Common myeloid progenitor, CD34-positive (primary cell): Measurements from ENCODE around the gene TRMT10A.

Experiments used
- CTCF ChIA-PET: fragments of 350-600 bp; sonication (Branson Sonifier 250); formaldehyde crosslinking; loops from one replicate; lab custom pipeline; 2021; ENCODE audit warnings: antibody characterized with exemption; lab: Charles Lee
- POLR2A ChIA-PET: fragments of 350-600 bp; sonication (Branson Sonifier 250); formaldehyde crosslinking; loops from one replicate; lab custom pipeline; 2021; ENCODE audit warnings: antibody characterized with exemption; lab: Charles Lee
- DNase-seq, 3 donors: peaks; one replicate each; pipeline versions ENCODE4 v3.0.0 to v3.0.0-alpha.2; 2013
- H3K27ac ChIP-seq, 2 experiments: 1 replicate in 1 of 2; 2 replicates in 1 of 2; pipeline ENCODE4 v1.7.0; 2013; ENCODE audit warnings: inconsistent platforms in 2 of 2, low read length in 2 of 2, mild to moderate bottlenecking in 2 of 2, low read depth in 1 of 2, moderate library complexity in 1 of 2; ENCODE audit not compliant: severe bottlenecking in 2 of 2, insufficient read depth in 1 of 2, poor library complexity in 1 of 2
- H3K27me3 ChIP-seq, 5 experiments: replicated peaks in 2 of 5; 1 replicate in 3 of 5; 2 replicates in 2 of 5; pipeline versions ENCODE4 v1.6.1 to v1.7.0; 2013; ENCODE audit warnings: low read length in 4 of 5, mild to moderate bottlenecking in 2 of 5, moderate library complexity in 2 of 5, inconsistent platforms in 1 of 5; ENCODE audit not compliant: insufficient read depth in 5 of 5, control insufficient read depth in 4 of 5
- H3K36me3 ChIP-seq, 4 experiments: 1 replicate in 2 of 4; 2 replicates in 2 of 4; pipeline versions ENCODE4 v1.6.1 to v1.7.0; 2013; ENCODE audit warnings: low read length in 3 of 4, control low read depth in 1 of 4, mild to moderate bottlenecking in 1 of 4; ENCODE audit not compliant: control insufficient read depth in 4 of 4, insufficient read depth in 4 of 4
- H3K4me1 ChIP-seq, 4 experiments: 1 replicate in 3 of 4; 2 replicates in 1 of 4; pipeline versions ENCODE4 v1.6.1 to v1.7.1; 2013; ENCODE audit warnings: low read length in 3 of 4, mild to moderate bottlenecking in 3 of 4, control low read depth in 1 of 4, inconsistent platforms in 1 of 4, moderate library complexity in 1 of 4; ENCODE audit not compliant: control insufficient read depth in 4 of 4, insufficient read depth in 4 of 4; ENCODE audit errors: control extremely low read depth in 1 of 4
- H3K4me3 ChIP-seq, 7 experiments: 1 replicate in 4 of 7; 2 replicates in 3 of 7; pipeline versions ENCODE4 v1.5.1 to v1.7.0; 2013; ENCODE audit warnings: mild to moderate bottlenecking in 7 of 7, low read length in 6 of 7, moderate library complexity in 6 of 7, inconsistent platforms in 2 of 7, low read depth in 2 of 7, control low read depth in 1 of 7; ENCODE audit not compliant: insufficient read depth in 4 of 7, control insufficient read depth in 1 of 7; ENCODE audit errors: extremely low read depth in 1 of 7
- H3K9me3 ChIP-seq, 5 experiments: 1 replicate in 4 of 5; 2 replicates in 1 of 5; pipeline versions ENCODE4 v1.6.1 to v1.7.1; 2013; ENCODE audit warnings: low read length in 4 of 5, mild to moderate bottlenecking in 2 of 5, inconsistent platforms in 1 of 5, low read depth in 1 of 5, moderate library complexity in 1 of 5; ENCODE audit not compliant: control insufficient read depth in 4 of 5, insufficient read depth in 2 of 5; ENCODE audit errors: control extremely low read depth in 1 of 5
- WGBS: methylation state at CpG from one replicate; pipeline ENCODE4 v1.1.5; 2013; ENCODE audit not compliant: insufficient coverage; 5-methylcytosine and 5-hydroxymethylcytosine counted together

The TRMT10A gene

DNA sequence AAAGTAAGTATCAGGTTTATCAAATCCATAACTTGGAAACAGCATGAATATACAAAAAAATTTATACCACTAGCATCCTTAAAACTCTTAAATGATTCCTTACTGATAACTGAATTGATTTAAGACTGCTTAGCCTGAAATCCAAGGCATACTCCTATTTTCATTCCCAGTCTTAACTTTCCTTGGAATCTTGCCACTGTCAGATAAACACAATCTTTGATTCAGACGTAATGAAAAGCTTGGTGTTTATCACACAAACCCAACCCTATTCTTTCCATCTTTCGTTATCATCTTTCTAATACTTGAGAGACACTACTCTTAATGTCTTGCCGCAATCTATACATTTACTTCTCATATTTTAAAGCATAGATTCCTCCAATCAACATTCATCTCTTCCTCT lies 33.9 kb downstream of the TRMT10A start:
- DNase-seq = no peak

DNA sequence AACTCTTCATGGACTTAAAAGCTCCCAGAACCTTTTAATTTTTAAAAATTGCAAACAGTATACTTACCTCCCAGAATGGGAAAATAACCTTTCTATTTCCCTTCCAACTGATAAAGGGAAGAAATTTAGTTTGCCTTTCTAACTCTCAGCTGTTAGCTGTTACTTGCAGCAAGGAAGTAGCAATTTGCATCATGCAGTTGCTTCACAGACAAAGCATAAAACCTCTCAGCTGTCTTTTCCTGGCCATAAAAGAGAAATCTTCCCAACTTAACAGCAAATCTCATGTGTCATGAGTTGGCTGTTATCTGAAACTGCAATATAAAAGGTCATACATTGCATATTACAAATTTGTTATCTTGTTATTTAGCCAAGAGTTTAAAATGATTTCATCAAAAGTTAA lies 34.6 kb downstream of the TRMT10A start:
- no peaks in the 10 kb centered on the region for H3K36me3 ChIP-seq
- POLR2A ChIA-PET = no interaction called here
- no peaks in the 10 kb centered on the region for H3K9me3 ChIP-seq
- H3K27me3 ChIP-seq = peaks cover 0 to 4% (median 0%) of the 10 kb centered on the region in 5 experiments
- CTCF ChIA-PET = interaction anchor here (1.3 kb wide), 1 partner anchor 11 kb away, joined by 3 read pairs; no protein-coding TSS in a partner anchor
- no peaks in the 10 kb centered on the region for H3K4me1 ChIP-seq
- no peak for DNase-seq
- H3K4me3 ChIP-seq = no peak overlapping the region
- H3K27ac ChIP-seq = no peak overlapping the region

More for the DNA sequence above, 33.9 kb downstream of the TRMT10A start:
- no peaks in the 10 kb centered on the region for H3K36me3 ChIP-seq
- no peak overlapping the region for H3K4me3 ChIP-seq
- CTCF ChIA-PET = interaction anchor here (1.3 kb wide), 1 partner anchor 11 kb away, joined by 3 read pairs; no protein-coding TSS in a partner anchor
- peaks cover 0 to 4% (median 0%) of the 10 kb centered on the region in 5 experiments for H3K27me3 ChIP-seq
- WGBS = 89% methylated on average over 3 of the region's 3 CpGs
- POLR2A ChIA-PET = no interaction called here
- H3K4me1 ChIP-seq = no peaks in the 10 kb centered on the region
- H3K9me3 ChIP-seq = no peaks in the 10 kb centered on the region
- H3K27ac ChIP-seq = no peak overlapping the region

- 6% methylated on average over 2 of the region's 6 CpGs for WGBS
- DNase-seq = peak in 2 of 3 donors; percentile 19 to 29
- H3K27ac ChIP-seq = no peak overlapping the region
Observed at GRCh38 chr4:99518601-99519295, 45.1 kb downstream of the TRMT10A start.

GRCh38 chr4:99510721-99511120 lies 53.1 kb downstream of the TRMT10A start, which contains the start of gene C4orf17:
TSS of gene C4orf17 (plus strand) at chr4:99511021. CDS start at chr4:99513082, 2,061 bp downstream.
- Histone ChIP-seq H3K36me3 (no peaks in the 10 kb centered on the region), H3K27ac (no peak within 1 kb of the TSS), H3K9me3 (no peaks in the 10 kb centered on the region), H3K27me3 (no peaks in the 10 kb centered on the region), H3K4me3 (no peak within 1 kb of the TSS), H3K4me1 (no peaks in the 10 kb centered on the region)
- WGBS = 60% methylated on average over 1 of the region's 4 CpGs
- ChIA-PET POLR2A (no interaction called here), CTCF (no interaction called here)
- no peak for DNase-seq

More at GRCh38 chr4:99518601-99519295, 45.1 kb downstream of the TRMT10A start:
- Histone ChIP-seq H3K4me1 (no peaks in the 10 kb centered on the region), H3K36me3 (no peaks in the 10 kb centered on the region), H3K4me3 (no peak overlapping the region), H3K27me3 (no peaks in the 10 kb centered on the region), H3K9me3 (no peaks in the 10 kb centered on the region)
- ChIA-PET CTCF (no interaction called here), POLR2A (no interaction called here)

DNA sequence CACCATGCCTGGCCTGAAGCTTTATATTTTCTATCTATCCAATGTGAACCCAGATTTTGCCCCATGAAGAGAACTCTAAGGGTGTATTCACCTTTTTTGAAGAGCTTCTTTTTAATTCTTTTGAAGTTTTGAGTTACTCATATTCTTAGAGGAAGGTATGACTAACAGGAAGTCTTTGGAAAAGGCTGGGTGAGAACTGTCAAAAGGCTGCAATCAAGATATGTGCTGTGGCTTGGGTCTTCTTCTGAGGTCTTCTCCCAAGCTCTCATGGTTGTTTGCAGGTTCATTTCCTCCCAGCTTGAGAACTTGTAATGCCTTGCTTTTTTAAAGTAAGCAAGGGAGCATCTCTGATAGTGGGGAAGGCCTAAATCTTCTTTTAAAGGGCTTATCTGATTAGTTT lies 56.1 kb downstream of the TRMT10A start:
- H3K4me1 ChIP-seq = peaks cover 0 to 7% (median 0%) of the 10 kb centered on the region in 4 experiments
- H3K9me3 ChIP-seq = no peaks in the 10 kb centered on the region
- ChIA-PET CTCF (no interaction called here), POLR2A (no interaction called here)
- H3K27me3 ChIP-seq = no peaks in the 10 kb centered on the region
- no peak for DNase-seq
- no peak overlapping the region for H3K27ac ChIP-seq
- H3K4me3 ChIP-seq = no peak overlapping the region
- no peaks in the 10 kb centered on the region for H3K36me3 ChIP-seq

GRCh38 chr4:99507349-99507748 lies 56.5 kb downstream of the TRMT10A start:
- peaks cover 0 to 7% (median 0%) of the 10 kb centered on the region in 4 experiments for H3K4me1 ChIP-seq
- no peak overlapping the region for H3K4me3 ChIP-seq
- H3K36me3 ChIP-seq = no peaks in the 10 kb centered on the region
- H3K27me3 ChIP-seq = no peaks in the 10 kb centered on the region
- no CpG with 5 or more reads among the region's 1 CpG for WGBS
- DNase-seq = no peak
- H3K9me3 ChIP-seq = no peaks in the 10 kb centered on the region
- no peak overlapping the region for H3K27ac ChIP-seq
- ChIA-PET POLR2A (no interaction called here), CTCF (no interaction called here)

DNA sequence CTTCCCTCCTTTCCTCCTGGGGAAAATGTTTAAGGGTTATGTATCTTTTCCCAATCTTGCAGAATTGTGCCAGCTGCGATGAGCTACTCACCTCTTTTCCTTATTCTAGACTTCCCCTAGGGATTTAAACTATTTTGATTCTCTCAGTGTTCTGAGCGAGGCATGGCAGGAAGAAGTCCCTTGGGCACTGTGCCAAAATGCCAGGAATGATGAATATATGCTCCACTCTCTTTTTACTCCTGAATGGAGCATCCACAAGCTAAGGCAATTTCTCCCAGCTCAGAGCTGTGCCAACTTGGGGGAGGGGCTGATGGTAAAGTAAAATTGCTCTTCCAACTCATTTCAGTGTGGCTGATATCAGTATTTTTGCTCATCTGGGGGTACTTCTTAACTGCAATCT lies 57.1 kb downstream of the TRMT10A start:
- WGBS = 88% methylated on average over 1 of the region's 2 CpGs
- ChIA-PET CTCF (no interaction called here), POLR2A (no interaction called here)
- Histone ChIP-seq H3K4me1 (peaks cover 0 to 7% (median 0%) of the 10 kb centered on the region in 4 experiments), H3K4me3 (no peak overlapping the region), H3K36me3 (no peaks in the 10 kb centered on the region), H3K27me3 (no peaks in the 10 kb centered on the region), H3K9me3 (no peaks in the 10 kb centered on the region), H3K27ac (no peak overlapping the region)
- DNase-seq = no peak
